ENCODE measurements around the gene DYRK1A.

Gene DYRK1A

GRCh38 chr21:37385179-37385765 lies 18.7 kb downstream of the DYRK1A start:
- no peak for DNase-seq (ENCODE audit: low spot score)

- no peak for DNase-seq (ENCODE audit: low spot score)
Observed at GRCh38 chr21:37386151-37386550, 19.6 kb downstream of the DYRK1A start.

GRCh38 chr21:37389456-37389855 lies 22.9 kb downstream of the DYRK1A start:
- DNase-seq (ENCODE audit: low spot score) = no peak

- DNase-seq (ENCODE audit: low spot score) = peak; percentile 64
Observed at GRCh38 chr21:37391666-37392065, 25.1 kb downstream of the DYRK1A start.

- DNase-seq (ENCODE audit: low spot score) = no peak
Observed at GRCh38 chr21:37392441-37392840, 25.9 kb downstream of the DYRK1A start.

GRCh38 chr21:37393030-37393429 lies 26.5 kb downstream of the DYRK1A start:
- no peak for DNase-seq (ENCODE audit: low spot score)

- no peak for DNase-seq (ENCODE audit: low spot score)
Observed at GRCh38 chr21:37393786-37394185, 27.2 kb downstream of the DYRK1A start.

- DNase-seq (ENCODE audit: low spot score) = no peak
Observed at GRCh38 chr21:37395961-37396360, 29.4 kb downstream of the DYRK1A start.

- DNase-seq (ENCODE audit: low spot score) = no peak
Observed at GRCh38 chr21:37396855-37397254, 30.3 kb downstream of the DYRK1A start.

- DNase-seq (ENCODE audit: low spot score) = no peak
Observed at GRCh38 chr21:37398697-37399096, 32.1 kb downstream of the DYRK1A start.

GRCh38 chr21:37402251-37402867 lies 35.8 kb downstream of the DYRK1A start:
- DNase-seq (ENCODE audit: low spot score) = no peak

GRCh38 chr21:37405629-37406028 lies 39.1 kb downstream of the DYRK1A start:
- peak; percentile 25 for DNase-seq (ENCODE audit: low spot score)

- no peak for DNase-seq (ENCODE audit: low spot score)
Observed at GRCh38 chr21:37407719-37408420, 41.3 kb downstream of the DYRK1A start.

- no peak for DNase-seq (ENCODE audit: low spot score)
Observed at GRCh38 chr21:37408464-37409193, 42.1 kb downstream of the DYRK1A start.

GRCh38 chr21:37410639-37411038 lies 44.1 kb downstream of the DYRK1A start:
- no peak for DNase-seq (ENCODE audit: low spot score)

- DNase-seq (ENCODE audit: low spot score) = no peak
Observed at GRCh38 chr21:37412603-37413360, 46.2 kb downstream of the DYRK1A start.

- DNase-seq (ENCODE audit: low spot score) = no peak
Observed at GRCh38 chr21:37413553-37414291, 47.1 kb downstream of the DYRK1A start.

GRCh38 chr21:37414292-37415253 lies 48.0 kb downstream of the DYRK1A start:
- no peak for DNase-seq (ENCODE audit: low spot score)

GRCh38 chr21:37415939-37416338 lies 49.4 kb downstream of the DYRK1A start:
- no peak for DNase-seq (ENCODE audit: low spot score)

GRCh38 chr21:37416914-37417313 lies 50.3 kb downstream of the DYRK1A start:
- no peak for DNase-seq (ENCODE audit: low spot score)

Data from hematopoietic multipotent progenitor cell treated with erythropoietin and hydrocortisone succinate and interleukin-3 and kit ligand, for 15 days (in vitro differentiated cells).